Glutamatergic neuron (in vitro differentiated cells): ENCODE data around the gene PSMB9. TPM values are rescaled to one million over a fixed set of nuclear protein-coding genes. Genes with fewer than 3 reads are reported as not detected.

Experiments
- DNase-seq: peaks from one replicate; pipeline ENCODE4 v3.0.0; 2022
- H3K27ac Mint-ChIP-seq: one replicate; pipeline ENCODE4 v1.8.0; 2020; ENCODE audit warnings: mild to moderate bottlenecking, mixed read lengths, inconsistent platforms; ENCODE audit not compliant: unreplicated experiment
- H3K27me3 Mint-ChIP-seq: one replicate; pipeline ENCODE4 v1.8.0; 2020; ENCODE audit warnings: mild to moderate bottlenecking, moderate library complexity, mixed read lengths, inconsistent platforms; ENCODE audit not compliant: unreplicated experiment
- H3K36me3 Mint-ChIP-seq: one replicate; pipeline ENCODE4 v1.8.0; 2020; ENCODE audit warnings: mild to moderate bottlenecking, mixed read lengths, inconsistent platforms; ENCODE audit not compliant: unreplicated experiment
- H3K4me1 Mint-ChIP-seq: one replicate; pipeline ENCODE4 v1.8.0; 2020; ENCODE audit warnings: mild to moderate bottlenecking, low read depth, mixed read lengths, inconsistent platforms; ENCODE audit not compliant: unreplicated experiment
- H3K4me3 Mint-ChIP-seq: one replicate; pipeline ENCODE4 v1.8.0; 2020; ENCODE audit warnings: mild to moderate bottlenecking, mixed read lengths, inconsistent platforms; ENCODE audit not compliant: unreplicated experiment
- H3K9me3 Mint-ChIP-seq: one replicate; pipeline ENCODE4 v1.8.0; 2020; ENCODE audit warnings: mild to moderate bottlenecking, moderate library complexity, mixed read lengths, inconsistent platforms; ENCODE audit not compliant: unreplicated experiment
- total RNA-seq: library from RNA; stranded (reverse); fragmentation: NEBNext Ultra II Directional; extraction: Animal tissue kit (Norgen Biotek cat#: 25700); gene quantifications from one replicate; pipeline ENCODE4 v1.2.1, GENCODE V29; 2021; ENCODE audit not compliant: unreplicated experiment
- TF ChIP-seq, protein P1 (sequence below): fragments of 200-600 bp; sonication (generic); IDR thresholded peaks from one replicate; pipeline ENCODE4 v1.5.0; 2021; ENCODE audit not compliant: partially characterized antibody, unreplicated experiment

Gene PSMB9
- total RNA-seq, 1 donor from 2014 or later: not detected

DNA sequence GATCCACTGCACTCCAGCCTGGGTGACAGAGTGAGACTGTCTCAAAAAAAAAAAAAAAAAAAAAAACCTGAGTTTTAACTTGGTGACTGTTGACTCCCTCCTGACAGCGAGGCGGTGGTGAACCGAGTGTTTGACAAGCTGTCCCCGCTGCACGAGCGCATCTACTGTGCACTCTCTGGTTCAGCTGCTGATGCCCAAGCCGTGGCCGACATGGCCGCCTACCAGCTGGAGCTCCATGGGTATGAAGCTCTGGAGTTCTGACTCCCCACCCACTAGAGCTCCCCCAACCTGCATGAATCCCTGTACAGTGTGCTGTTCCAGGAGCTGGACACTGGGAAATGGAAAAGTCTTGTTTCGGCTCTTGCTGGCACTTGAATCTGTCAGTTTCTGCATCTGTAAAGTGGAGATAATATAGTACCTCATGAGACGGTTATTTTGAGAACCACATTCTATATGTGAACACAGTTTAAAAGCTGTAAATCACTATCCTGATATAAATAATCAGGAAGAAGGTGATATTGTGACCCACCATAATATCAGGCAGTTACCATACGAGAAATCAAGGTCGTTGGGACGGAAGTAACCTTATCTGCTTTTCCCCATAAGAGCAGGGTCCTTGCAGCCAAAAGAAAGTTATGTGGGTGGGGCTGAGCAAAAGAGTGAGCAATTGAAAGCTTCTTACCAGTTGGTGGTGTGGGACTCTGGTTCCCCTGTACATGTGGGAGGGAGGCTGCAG is 3.3 kb downstream of the PSMB9 start:
- H3K9me3 Mint-ChIP-seq: peaks cover 3% of the 10 kb centered on the region
- no peak overlapping the region for H3K4me3 Mint-ChIP-seq
- no peaks in the 10 kb centered on the region for H3K36me3 Mint-ChIP-seq
- peaks cover 19% of the 10 kb centered on the region for H3K27me3 Mint-ChIP-seq
- TF ChIP-seq, protein P1, sequence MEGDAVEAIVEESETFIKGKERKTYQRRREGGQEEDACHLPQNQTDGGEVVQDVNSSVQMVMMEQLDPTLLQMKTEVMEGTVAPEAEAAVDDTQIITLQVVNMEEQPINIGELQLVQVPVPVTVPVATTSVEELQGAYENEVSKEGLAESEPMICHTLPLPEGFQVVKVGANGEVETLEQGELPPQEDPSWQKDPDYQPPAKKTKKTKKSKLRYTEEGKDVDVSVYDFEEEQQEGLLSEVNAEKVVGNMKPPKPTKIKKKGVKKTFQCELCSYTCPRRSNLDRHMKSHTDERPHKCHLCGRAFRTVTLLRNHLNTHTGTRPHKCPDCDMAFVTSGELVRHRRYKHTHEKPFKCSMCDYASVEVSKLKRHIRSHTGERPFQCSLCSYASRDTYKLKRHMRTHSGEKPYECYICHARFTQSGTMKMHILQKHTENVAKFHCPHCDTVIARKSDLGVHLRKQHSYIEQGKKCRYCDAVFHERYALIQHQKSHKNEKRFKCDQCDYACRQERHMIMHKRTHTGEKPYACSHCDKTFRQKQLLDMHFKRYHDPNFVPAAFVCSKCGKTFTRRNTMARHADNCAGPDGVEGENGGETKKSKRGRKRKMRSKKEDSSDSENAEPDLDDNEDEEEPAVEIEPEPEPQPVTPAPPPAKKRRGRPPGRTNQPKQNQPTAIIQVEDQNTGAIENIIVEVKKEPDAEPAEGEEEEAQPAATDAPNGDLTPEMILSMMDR: no peak
- DNase-seq: no peak
- H3K4me1 Mint-ChIP-seq: no peaks in the 10 kb centered on the region
- H3K27ac Mint-ChIP-seq: no peak overlapping the region

DNA sequence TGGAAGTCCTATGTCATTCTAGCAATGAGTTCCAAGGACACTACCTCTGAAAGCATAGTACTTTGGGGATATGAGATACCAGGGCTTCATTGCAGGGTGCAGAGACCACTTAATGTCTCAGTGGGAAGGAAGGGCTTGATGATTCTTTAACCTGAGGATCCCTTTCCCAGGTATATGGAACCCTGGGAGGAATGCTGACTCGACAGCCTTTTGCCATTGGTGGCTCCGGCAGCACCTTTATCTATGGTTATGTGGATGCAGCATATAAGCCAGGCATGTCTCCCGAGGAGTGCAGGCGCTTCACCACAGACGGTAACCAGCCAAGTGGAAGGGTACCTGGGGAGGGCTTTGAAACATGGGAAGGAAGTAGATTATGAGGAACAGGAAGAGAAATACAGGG is 4.2 kb downstream of the PSMB9 start:
- H3K27me3 Mint-ChIP-seq: peaks cover 13% of the 10 kb centered on the region
- no peak overlapping the region for H3K27ac Mint-ChIP-seq
- no peak for DNase-seq
- no peaks in the 10 kb centered on the region for H3K4me1 Mint-ChIP-seq
- H3K4me3 Mint-ChIP-seq: no peak overlapping the region
- H3K9me3 Mint-ChIP-seq: peaks cover 2% of the 10 kb centered on the region
- H3K36me3 Mint-ChIP-seq: no peaks in the 10 kb centered on the region
- TF ChIP-seq, protein P1: no peak

DNA sequence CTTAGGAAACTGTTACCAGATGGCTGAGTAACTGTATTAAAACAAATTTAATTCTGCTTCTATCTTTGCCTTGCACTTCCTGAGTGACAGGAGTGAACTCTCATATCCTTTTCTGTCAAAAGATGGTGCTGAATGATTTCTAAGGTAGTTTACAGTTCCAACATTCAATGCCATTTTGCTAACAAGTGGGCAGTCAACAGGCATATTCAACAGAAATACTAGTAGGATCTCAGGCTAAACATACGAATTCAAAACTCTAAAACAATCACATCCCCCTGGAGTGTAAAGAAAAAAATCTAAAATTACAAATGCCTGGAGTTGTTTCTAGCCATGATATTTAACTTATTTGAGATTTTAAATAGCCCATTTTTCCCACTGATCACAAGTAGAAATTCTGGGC is 6.7 kb downstream of the PSMB9 start:
- Mint-ChIP-seq H3K36me3 (no peaks in the 10 kb centered on the region), H3K27ac (no peak overlapping the region), H3K4me3 (no peak overlapping the region)

DNA sequence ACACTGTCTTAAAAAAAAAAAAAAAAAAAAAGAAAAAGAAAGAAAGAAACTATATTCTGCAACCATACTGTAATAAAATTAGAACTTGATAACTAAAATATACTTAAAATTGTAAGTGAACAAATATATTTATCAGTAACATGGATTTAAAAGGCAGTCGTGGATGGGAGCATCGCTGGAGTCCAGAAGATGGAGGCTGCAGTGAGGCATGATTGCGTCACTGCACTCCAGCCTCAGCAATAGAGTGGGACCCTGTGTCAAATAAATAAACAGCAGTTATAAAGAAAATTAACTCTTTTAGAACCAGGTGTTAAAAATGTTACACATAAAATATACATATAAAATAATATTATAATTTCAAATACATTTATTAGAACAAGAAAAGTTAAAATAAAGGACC is 8.7 kb downstream of the PSMB9 start:
- H3K27ac Mint-ChIP-seq: no peak overlapping the region
- no peaks in the 10 kb centered on the region for H3K9me3 Mint-ChIP-seq
- H3K36me3 Mint-ChIP-seq: no peaks in the 10 kb centered on the region
- TF ChIP-seq, protein P1: no peak
- no peak for DNase-seq
- H3K4me3 Mint-ChIP-seq: no peak overlapping the region
- H3K4me1 Mint-ChIP-seq: no peaks in the 10 kb centered on the region
- peaks cover 2% of the 10 kb centered on the region for H3K27me3 Mint-ChIP-seq

More for the DNA sequence above, 6.7 kb downstream of the PSMB9 start:
- Mint-ChIP-seq H3K9me3 (no peaks in the 10 kb centered on the region), H3K27me3 (peaks cover 5% of the 10 kb centered on the region), H3K4me1 (no peaks in the 10 kb centered on the region)
- no peak for DNase-seq
- TF ChIP-seq, protein P1: no peak

DNA sequence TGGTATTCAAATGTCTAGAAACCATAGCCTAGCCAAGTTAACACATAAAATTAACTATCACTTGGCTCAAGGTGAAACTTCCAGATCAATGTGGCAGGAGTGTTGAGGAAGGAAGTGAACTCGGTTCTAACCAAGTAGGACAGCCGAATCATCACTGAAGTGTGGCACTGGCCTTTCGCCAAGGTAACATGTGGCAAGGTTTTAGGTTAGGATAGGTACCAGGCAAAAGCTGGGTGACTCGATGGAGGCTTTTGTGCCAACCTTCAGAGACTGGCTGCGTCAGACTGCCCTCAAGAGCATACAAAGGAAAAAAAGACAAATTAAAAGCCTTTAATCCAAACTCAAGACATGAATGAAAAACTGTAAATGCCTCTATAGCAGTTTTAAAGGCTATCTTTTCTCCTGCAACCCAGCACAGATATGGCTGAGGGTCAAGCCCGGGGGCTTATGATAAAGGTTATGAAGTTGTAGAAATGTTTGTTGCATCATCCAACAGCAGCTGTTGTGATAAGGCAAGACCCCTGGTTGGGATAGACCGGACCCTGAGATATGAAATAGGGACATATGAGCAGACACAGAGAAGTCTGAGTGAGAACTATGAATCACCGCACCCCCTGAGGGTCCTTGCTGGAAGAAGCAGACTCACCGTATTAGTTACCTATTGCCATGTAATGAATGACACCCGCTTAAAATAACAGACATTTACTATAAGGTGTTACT is 11.9 kb downstream of the PSMB9 start:
- Mint-ChIP-seq H3K27me3 (no peaks in the 10 kb centered on the region), H3K27ac (no peak overlapping the region), H3K36me3 (no peaks in the 10 kb centered on the region), H3K9me3 (no peaks in the 10 kb centered on the region), H3K4me1 (no peaks in the 10 kb centered on the region), H3K4me3 (no peak overlapping the region)
- DNase-seq: no peak
- TF ChIP-seq, protein P1: no peak
